ENCODE data around the gene SKI. TPM values are rescaled to one million over a fixed set of nuclear protein-coding genes. Genes with fewer than 3 reads are reported as not detected.

SKI gene
- total and polyA plus RNA-seq, 2 of the 4 experiments (the other 2 are of a cell fraction), result 2.3 to 20.1 TPM

DNA sequence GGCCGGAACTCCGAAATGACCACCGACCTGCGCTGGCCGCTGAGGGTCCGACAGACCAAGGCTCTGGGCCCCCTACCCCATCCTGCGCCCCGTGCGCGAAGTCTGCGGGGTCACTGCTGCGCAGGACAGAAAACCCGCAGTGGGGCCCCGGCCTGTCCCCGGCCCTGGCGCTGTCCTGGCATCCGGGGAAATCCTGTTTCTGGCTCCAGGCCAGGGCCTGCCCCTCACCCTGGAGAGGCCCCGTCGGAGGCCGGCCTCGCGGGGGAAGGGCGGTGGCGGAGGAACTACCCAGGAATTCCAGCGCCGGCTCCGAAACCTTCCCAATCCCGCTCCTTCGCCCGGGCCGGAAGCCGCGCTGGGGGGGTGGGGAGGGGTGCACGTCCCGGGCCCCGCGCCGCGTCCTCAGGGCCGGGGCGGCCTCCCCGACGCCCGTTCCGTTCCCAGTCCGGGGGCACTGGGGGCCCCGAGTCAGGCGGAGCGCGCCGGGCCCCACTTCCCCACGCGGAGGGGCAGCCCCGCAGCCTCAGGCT lies 86.2 kb downstream of the SKI start:
- Histone ChIP-seq H3K23ac (ENCODE audit: low read depth, low read length) (0 out of 2 replicates have a peak overlapping the region, but pooled peaks have one; percentile 49), H3K9me1 (ENCODE audit: insufficient read depth, low read length) (0 out of 2 replicates have a peak, but pooled peaks cover 4% of the 10 kb centered on the region), H3K4me1 (ENCODE audit: control insufficient read depth, insufficient read depth, low read length) (peaks cover 32% of the 10 kb centered on the region), H3K4ac (ENCODE audit: low read depth, low read length) (peak overlapping the region; percentile 88), H2AK9ac (replicated peaks; ENCODE audit: low read depth, low read length, poor library complexity) (peak overlapping the region; percentile 99), H4K8ac (ENCODE audit: low read depth in 2 of 2, low read length in 2 of 2) (peak overlapping the region; percentile 80 to 81), H2AFZ (replicated peaks; ENCODE audit: low read length, poor library complexity) (peak overlapping the region; percentile 77), H3K18ac (ENCODE audit: low read depth, low read length) (peak overlapping the region; percentile 42; the same call in 1 of the 2 replicates), H3K9ac (ENCODE audit: low read depth, low read length) (peak overlapping the region; percentile 82), H2AK5ac (ENCODE audit: low read depth, low read length) (peak overlapping the region; percentile 87), H4K5ac (ENCODE audit: low read depth, low read length) (peak overlapping the region; percentile 73), H3K27ac (ENCODE audit: insufficient read depth, low read length) (peak overlapping the region; percentile 68), H3K14ac (replicated peaks; ENCODE audit: low read depth, low read length) (peak overlapping the region; percentile 85), H3K4me3 (ENCODE audit: insufficient read depth, low read depth, low read length) (peak overlapping the region; percentile 44), H3K56ac (ENCODE audit: extremely low read depth, insufficient read depth, low read length) (no peak overlapping the region), H3K4me2 (ENCODE audit: low read depth, low read length) (peak overlapping the region; percentile 73), H3K9me3 (ENCODE audit: control insufficient read depth, insufficient read depth, low read length) (no peaks in the 10 kb centered on the region), H3K79me1 (ENCODE audit: low read depth in 1 of 2, low read length in 2 of 2) (peaks cover 0 to 37% of the 10 kb centered on the region in 2 experiments; a peak in 1 of 4 replicates), H3K27me3 (ENCODE audit: control insufficient read depth, insufficient read depth, low read length) (no peaks in the 10 kb centered on the region), H3K36me3 (ENCODE audit: control insufficient read depth, insufficient read depth, low read length) (peaks cover 5% of the 10 kb centered on the region; the same call in 1 of the 2 replicates), H2BK20ac (ENCODE audit: low read depth, low read length) (no peak overlapping the region), H2BK120ac (ENCODE audit: low read depth, low read length) (peak overlapping the region; percentile 74; the same call in 1 of the 2 replicates), H2BK15ac (ENCODE audit: low read depth, low read length) (no peak overlapping the region; the same call in 2 of the 3 replicates), H4K20me1 (ENCODE audit: insufficient read depth, low read length) (0 out of 2 replicates have a peak, but pooled peaks cover 3% of the 10 kb centered on the region), H4K91ac (ENCODE audit: insufficient read depth, low read depth, low read length) (peak overlapping the region; percentile 85), H2BK5ac (ENCODE audit: low read depth, low read length, poor library complexity, severe bottlenecking) (peak overlapping the region; percentile 48)
- BruUV-seq (replicated peaks), result no TSS peak
- DNase-seq (peak; percentile 36), ATAC-seq (ENCODE audit: low read depth) (peak; percentile 46)
- WGBS, 2 experiments (ENCODE audit: extremely low coverage in 2 of 2, insufficient read length in 1 of 2), result 16% methylated on average over 5 of the region's 54 CpGs; no CpG with 5 or more reads in 1 of the 2 experiments
- ChIA-PET POLR2A (ENCODE audit: unreplicated experiment) (interaction anchor here (0.7 kb wide), 2 partner anchors 9 to 302 kb away, joined by 3 read pairs; no protein-coding TSS in a partner anchor), CTCF (no interaction called here)
- intact Hi-C loops (cut with micrococcal nuclease), result loop anchor here (5.0 kb wide), 2 partner anchors 68 to 117 kb away; no protein-coding TSS in a partner anchor
- dilution Hi-C loops (cut with HindIII; ENCODE audit: low sequenced_read_pairs, unreplicated experiment), result no loop called here
- TF ChIP-seq BHLHE40 (IDR thresholded peaks at IDR 0.05; ENCODE audit: low read depth, low read length) (no peak), MAZ (IDR thresholded peaks at IDR 0.05; ENCODE audit: borderline replicate concordance, low read depth, low read length) (0 out of 2 replicates have a peak, but pooled peaks have one; percentile 51)
- in situ Hi-C loops (cut with MboI; ENCODE audit: low sequenced_read_pairs), result no loop called here
